ENCODE results near the gene STKLD1. TPM values are rescaled to one million over a fixed set of nuclear protein-coding genes. Genes with fewer than 3 reads are reported as not detected.

The STKLD1 gene
- total and polyA plus RNA-seq, 9 of the 15 experiments (the other 6 are each of a cell fraction or from before 2014, with no cell fraction given) = 0.10 to 0.65 (median 0.33) TPM; not detected in 2

DNA sequence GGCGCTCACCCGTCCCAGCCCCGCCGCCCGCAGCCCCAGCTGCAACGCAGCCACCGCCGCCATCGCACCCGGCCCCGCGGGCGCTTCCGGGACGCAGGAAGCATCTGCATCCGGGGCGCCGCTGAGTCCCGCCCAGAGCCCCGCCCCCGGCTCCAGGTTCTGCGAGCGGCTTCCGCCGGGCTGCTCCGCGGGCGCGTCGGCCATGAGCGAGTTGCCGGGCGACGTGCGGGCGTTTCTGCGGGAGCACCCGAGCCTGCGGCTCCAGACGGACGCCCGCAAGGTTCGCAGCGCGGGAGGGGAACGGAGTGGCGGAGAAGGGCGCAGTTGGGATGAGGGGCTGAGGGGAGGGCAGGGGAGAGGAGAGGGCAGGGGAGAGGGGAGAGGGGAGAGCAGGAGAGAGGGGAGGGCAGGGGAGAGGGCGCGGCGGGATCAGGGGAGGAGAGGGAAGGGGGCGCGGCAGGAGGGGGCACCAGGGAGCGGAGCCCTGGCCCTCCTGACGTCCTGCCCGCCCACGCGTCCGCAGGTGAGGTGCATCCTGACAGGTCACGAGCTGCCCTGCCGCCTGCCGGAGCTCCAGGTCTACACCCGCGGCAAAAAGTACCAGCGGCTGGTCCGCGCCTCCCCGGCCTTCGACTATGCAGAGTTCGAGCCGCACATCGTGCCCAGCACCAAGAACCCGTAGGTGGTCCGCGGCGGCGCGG lies 19.6 kb upstream of the STKLD1 start, which contains the start of the genes SURF1 and SURF2 (continued):
- TF ChIP-seq FOXP1 (CRISPR knock-in tag; IDR thresholded peaks at IDR 0.05) (no peak), MYC (IDR thresholded peaks at IDR 0.05; ENCODE audit: low read depth, low read length) (peak; percentile 79), MYC (CRISPR knock-in tag; IDR thresholded peaks at IDR 0.05; ENCODE audit: borderline replicate concordance, low read depth) (no peak), UBTF (IDR thresholded peaks at IDR 0.05; ENCODE audit: borderline replicate concordance in 1 of 2, low read depth in 2 of 2, low read length in 2 of 2) (no peak), TAF9B (IDR thresholded peaks at IDR 0.05; ENCODE audit: partially characterized antibody) (no peak), SLC30A9 (CRISPR knock-in tag; IDR thresholded peaks at IDR 0.05) (no peak), LCOR (CRISPR knock-in tag; IDR thresholded peaks at IDR 0.05) (peak; percentile 74), WHSC1 (IDR thresholded peaks at IDR 0.05; ENCODE audit: low read length) (no peak), ZNF134 (CRISPR knock-in tag; conservative IDR thresholded peaks at IDR 0.05) (no peak), TARDBP (IDR thresholded peaks at IDR 0.05) (no peak), TSC22D4 (tag; IDR thresholded peaks at IDR 0.05) (no peak), ZNF146 (CRISPR knock-in tag; IDR thresholded peaks at IDR 0.05; ENCODE audit: unreplicated experiment) (no peak), ZFP1 (CRISPR knock-in tag; IDR thresholded peaks at IDR 0.05) (no peak), KHSRP (IDR thresholded peaks at IDR 0.05) (no peak), MXI1 (IDR thresholded peaks at IDR 0.05; ENCODE audit: low read depth, low read length) (peak; percentile 62; the same call in 1 of the 2 replicates), HDAC6 (IDR thresholded peaks at IDR 0.05; ENCODE audit: low read depth, low read length) (no peak), RFX7 (CRISPR knock-in tag; IDR thresholded peaks at IDR 0.05) (no peak)
- TF ChIP-seq, protein P1, sequence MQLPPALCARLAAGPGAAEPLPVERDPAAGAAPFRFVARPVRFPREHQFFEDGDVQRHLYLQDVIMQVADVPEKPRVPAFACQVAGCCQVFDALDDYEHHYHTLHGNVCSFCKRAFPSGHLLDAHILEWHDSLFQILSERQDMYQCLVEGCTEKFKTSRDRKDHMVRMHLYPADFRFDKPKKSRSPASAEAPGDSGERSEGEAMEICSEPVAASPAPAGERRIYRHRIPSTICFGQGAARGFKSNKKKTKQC (CRISPR knock-in tag; IDR thresholded peaks at IDR 0.05) = no peak
- TF ChIP-seq, protein P2, sequence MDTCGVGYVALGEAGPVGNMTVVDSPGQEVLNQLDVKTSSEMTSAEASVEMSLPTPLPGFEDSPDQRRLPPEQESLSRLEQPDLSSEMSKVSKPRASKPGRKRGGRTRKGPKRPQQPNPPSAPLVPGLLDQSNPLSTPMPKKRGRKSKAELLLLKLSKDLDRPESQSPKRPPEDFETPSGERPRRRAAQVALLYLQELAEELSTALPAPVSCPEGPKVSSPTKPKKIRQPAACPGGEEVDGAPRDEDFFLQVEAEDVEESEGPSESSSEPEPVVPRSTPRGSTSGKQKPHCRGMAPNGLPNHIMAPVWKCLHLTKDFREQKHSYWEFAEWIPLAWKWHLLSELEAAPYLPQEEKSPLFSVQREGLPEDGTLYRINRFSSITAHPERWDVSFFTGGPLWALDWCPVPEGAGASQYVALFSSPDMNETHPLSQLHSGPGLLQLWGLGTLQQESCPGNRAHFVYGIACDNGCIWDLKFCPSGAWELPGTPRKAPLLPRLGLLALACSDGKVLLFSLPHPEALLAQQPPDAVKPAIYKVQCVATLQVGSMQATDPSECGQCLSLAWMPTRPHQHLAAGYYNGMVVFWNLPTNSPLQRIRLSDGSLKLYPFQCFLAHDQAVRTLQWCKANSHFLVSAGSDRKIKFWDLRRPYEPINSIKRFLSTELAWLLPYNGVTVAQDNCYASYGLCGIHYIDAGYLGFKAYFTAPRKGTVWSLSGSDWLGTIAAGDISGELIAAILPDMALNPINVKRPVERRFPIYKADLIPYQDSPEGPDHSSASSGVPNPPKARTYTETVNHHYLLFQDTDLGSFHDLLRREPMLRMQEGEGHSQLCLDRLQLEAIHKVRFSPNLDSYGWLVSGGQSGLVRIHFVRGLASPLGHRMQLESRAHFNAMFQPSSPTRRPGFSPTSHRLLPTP (IDR thresholded peaks at IDR 0.05; ENCODE audit: borderline replicate concordance, extremely low read depth, insufficient read length) = no peak
- TF ChIP-seq, protein P3, sequence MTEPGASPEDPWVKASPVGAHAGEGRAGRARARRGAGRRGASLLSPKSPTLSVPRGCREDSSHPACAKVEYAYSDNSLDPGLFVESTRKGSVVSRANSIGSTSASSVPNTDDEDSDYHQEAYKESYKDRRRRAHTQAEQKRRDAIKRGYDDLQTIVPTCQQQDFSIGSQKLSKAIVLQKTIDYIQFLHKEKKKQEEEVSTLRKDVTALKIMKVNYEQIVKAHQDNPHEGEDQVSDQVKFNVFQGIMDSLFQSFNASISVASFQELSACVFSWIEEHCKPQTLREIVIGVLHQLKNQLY (CRISPR knock-in tag; conservative IDR thresholded peaks at IDR 0.05) = no peak

Measured in K562 (cell line).